ENCODE measurements around the gene ZBED4.

- TF ChIP-seq, protein P1, sequence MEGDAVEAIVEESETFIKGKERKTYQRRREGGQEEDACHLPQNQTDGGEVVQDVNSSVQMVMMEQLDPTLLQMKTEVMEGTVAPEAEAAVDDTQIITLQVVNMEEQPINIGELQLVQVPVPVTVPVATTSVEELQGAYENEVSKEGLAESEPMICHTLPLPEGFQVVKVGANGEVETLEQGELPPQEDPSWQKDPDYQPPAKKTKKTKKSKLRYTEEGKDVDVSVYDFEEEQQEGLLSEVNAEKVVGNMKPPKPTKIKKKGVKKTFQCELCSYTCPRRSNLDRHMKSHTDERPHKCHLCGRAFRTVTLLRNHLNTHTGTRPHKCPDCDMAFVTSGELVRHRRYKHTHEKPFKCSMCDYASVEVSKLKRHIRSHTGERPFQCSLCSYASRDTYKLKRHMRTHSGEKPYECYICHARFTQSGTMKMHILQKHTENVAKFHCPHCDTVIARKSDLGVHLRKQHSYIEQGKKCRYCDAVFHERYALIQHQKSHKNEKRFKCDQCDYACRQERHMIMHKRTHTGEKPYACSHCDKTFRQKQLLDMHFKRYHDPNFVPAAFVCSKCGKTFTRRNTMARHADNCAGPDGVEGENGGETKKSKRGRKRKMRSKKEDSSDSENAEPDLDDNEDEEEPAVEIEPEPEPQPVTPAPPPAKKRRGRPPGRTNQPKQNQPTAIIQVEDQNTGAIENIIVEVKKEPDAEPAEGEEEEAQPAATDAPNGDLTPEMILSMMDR (conservative IDR thresholded peaks at IDR 0.05 in 1 of 2, IDR thresholded peaks at IDR 0.05 in 1 of 2; ENCODE audit: low read depth in 1 of 2, low read length in 2 of 2), result no peak
- no peak for TF ChIP-seq EZH2 (IDR thresholded peaks at IDR 0.05; ENCODE audit: low read length, missing control alignments)
These were observed 68.0 kb downstream of the ZBED4 start for GRCh38 chr22:49921508-49922278.

Measured in fibroblast of lung (primary cell).